ENCODE measurements around the gene OOSP1. TPM values are rescaled to one million over a fixed set of nuclear protein-coding genes. Genes with fewer than 3 reads are reported as not detected.
"Not testable (repeated sequence)": the region's sequence is repeated elsewhere in the genome, so short reads cannot be mapped to it uniquely, and the experiment has no call there.

The OOSP1 gene
- total RNA-seq, 1 donor from 2014 or later, result not detected

DNA sequence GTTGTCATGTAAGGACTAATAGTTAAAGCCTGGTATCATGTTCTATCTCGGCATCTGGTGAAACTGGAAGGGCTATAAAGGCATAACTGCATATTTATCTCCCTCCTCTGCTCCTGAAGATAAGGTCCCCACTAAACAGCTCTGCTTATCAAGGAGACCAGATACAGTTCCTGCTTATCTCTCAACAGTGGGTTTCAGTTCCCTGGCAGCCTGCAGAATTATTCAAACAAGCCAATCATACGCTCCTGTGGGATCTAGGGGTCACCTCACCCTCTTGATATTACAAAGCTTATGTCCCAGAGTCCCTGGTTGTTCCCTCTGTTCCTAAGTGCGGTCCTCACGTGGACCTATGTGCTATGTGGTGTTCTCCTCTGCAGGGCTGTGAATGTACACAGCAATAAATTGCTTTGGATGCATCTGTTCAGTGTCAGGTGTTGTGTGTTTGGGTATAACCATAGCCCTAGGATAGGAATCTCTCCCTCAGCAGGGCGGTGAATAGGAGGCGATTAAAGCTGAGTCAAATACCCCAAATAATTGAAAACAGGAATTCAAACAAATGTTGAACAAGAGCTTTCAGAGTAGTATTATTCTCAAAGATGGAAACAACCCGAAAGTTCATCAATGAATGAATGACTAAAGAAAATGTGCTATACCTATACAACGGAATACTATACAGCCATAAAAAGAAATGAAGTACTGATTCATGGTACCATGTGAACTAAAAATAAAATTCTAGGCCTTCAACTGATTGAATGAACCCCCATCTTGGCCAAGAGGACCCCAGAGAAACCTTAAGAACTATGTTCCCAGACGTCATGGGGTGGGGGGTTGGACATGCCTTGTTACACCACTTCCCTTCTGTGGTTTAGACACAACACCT lies 22.5 kb downstream of the OOSP1 start:
- no peak for DNase-seq (ENCODE audit: low read depth, low spot score)

DNA sequence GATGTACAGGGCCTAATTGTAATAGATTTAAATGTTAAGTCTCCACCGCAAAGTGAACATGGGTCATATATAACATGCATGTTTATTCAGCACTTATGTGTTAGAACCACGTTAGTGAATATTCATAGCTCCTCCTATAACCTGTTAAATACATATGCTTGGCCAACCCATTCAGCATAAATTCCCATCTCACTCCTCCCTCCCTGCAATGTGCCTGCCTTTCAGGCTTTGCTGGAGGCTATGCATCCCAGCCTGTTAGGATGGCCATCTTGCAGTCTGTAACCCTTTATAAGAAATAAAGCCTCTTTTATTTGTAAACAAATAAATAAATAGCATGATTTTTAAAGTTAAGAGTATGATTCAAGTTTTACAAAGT lies 23.9 kb downstream of the OOSP1 start:
- DNase-seq (ENCODE audit: low read depth, low spot score), result no peak

DNA sequence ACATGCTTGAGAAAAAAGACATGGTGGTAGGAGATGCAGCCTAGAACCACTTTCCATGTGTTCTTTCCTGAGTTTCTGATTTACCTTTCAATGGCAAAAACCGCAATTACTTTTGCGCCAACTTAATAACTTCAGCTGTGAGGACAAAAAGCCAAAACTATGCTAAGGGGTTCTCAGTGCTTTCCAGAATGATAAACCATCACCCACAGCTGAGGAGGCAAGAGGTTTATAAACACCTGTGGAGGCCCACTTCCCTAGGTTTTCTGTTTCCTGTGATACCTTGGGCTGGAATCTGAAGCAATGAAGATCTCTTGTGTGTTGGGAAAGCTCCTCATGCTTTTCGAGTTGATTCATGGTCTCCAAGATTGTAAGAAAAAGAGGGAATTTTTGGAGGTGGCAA lies 25.5 kb downstream of the OOSP1 start, which contains the start of gene OOSP4A:
Gene OOSP4A (plus strand): TSS at position 301 of the 400 bp plus-strand sequence. CDS start 0 bp downstream, at position 301.
- DNase-seq (ENCODE audit: low read depth, low spot score), result no peak

DNA sequence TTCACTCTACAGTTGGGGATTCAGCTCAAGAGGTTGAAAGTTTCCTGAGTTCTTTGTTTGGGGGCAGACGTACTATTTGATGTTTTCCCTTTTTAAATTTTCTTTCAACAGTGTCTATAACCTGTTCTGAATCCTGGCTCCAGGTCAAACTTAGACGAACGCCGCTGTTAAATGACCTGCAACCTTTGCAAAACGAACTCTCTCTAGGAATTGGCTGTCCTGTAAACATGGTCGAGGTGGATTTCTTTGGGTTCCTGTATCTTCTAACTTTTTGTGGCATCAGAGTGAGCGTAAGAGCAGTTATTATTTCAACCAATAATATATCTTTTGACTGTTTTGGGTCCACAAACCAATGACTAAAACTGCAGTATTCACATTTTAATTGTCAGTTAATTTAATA lies 27.2 kb downstream of the OOSP1 start:
- no peak for DNase-seq (ENCODE audit: low read depth, low spot score)

- no peak for DNase-seq (ENCODE audit: low read depth, low spot score)
Measured at GRCh38 chr11:59966201-59966600, 28.0 kb downstream of the OOSP1 start.

DNA sequence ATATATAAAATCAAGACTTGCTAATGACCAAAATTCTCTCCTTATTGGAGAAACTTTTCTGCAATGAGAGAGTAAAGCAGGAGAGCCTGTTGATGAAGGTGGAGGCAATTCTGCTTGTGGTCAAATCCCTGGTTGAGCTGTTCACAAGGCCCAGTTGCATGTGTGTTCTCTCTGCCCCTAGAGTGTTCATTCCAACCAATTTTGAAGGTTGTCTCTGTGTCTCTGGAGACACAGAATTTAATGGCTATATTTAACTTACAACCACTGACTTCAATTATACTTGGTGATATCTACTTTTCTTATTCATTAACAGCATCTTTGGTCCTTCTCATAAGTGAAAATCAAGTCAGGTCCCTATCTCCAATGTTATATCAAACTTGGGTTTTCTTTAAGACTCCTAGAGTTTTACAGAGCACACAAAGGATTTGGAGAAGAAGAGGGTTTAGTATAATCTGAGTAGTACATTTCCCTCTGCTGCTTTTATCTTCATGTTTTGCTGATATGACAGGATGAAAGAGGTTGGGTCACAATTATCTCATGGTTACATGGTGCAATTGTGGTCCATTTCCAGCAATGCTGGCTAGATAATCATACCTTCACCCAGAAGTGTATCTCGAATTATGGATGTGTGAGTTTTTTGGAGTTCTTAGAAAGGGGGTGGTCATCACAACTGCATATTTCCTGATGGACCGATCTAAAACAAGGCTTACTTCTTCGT lies 29.6 kb downstream of the OOSP1 start:
- DNase-seq (ENCODE audit: low read depth, low spot score), result no peak

GRCh38 chr11:59968395-59968783 lies 30.2 kb downstream of the OOSP1 start:
- no peak for DNase-seq (ENCODE audit: low read depth, low spot score)

- no peak for DNase-seq (ENCODE audit: low read depth, low spot score)
Measured at GRCh38 chr11:59973097-59973496, 34.9 kb downstream of the OOSP1 start.

DNA sequence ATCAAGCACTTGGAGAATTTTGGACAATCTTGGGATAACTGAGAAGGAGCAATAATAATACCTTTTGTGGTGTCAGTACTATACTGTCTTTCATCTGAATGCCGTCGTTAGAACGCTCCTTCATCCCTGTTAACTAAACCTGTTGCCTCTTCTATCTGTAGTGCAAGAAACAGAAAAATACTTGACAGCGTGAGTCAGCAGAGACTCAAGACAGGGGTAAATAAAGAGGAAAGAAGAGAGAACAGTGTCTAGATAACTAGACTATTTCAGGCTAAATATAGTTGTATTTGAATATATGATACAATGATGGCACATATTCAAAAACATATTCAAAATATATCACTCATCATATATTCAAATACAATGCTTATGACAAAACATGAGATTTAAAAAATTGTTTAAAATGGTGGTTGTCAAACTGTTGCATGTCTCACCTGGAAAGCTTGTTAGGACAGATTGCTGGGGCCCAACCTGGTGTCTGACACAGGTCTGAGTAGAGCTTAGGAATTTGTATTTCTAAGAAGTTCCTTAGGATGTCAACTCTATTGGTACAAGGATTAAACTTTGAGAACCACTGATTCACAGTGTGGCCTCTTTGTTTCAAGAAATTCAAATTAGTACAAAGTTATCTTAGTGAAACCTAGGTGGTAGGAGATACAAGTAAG lies 43.0 kb downstream of the OOSP1 start:
- DNase-seq (ENCODE audit: low read depth, low spot score), result no peak

DNA sequence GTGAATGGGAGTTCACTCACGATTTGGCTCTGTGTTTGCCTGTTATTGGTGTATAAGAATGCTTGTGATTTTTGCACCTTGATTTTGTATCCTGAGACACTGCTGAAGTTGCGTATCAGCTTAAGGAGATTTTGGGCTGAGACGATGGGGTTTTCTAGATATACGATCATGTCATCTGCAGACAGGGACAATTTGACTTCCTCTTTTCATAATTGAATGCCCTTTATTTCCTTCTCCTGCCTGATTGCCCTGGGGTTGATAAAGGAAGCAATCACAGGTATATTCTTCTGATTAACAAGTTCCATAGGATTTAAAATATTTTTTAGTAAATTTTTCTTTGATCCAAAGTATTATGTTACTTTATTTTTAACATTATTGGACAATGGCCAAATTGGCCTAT lies 43.8 kb downstream of the OOSP1 start:
- DNase-seq (ENCODE audit: low read depth, low spot score), result not testable (repeated sequence)

GRCh38 chr11:59983212-59983611 lies 45.0 kb downstream of the OOSP1 start:
- no peak for DNase-seq (ENCODE audit: low read depth, low spot score)

DNA sequence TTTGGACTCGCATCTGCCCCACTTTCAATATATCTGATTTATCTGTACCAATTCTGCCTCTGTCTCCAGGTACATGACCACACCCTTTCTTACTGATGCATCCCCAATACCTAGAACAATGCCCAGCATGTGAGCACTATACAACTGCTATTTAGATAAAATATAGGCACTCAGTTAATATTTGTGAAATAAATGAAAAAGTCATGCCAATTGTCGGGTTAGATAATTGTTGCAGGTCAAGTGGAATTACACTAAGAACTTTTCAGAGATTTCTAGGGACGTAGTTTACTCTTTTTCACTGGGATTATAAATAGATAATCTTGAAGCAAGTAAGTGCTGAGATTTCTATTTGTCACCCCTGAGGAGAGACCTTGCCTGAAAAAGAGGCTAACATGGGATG lies 46.1 kb downstream of the OOSP1 start:
- DNase-seq (ENCODE audit: low read depth, low spot score), result no peak

- no peak for DNase-seq (ENCODE audit: low read depth, low spot score)
Measured at GRCh38 chr11:59990421-59990820, 52.2 kb downstream of the OOSP1 start.

DNA sequence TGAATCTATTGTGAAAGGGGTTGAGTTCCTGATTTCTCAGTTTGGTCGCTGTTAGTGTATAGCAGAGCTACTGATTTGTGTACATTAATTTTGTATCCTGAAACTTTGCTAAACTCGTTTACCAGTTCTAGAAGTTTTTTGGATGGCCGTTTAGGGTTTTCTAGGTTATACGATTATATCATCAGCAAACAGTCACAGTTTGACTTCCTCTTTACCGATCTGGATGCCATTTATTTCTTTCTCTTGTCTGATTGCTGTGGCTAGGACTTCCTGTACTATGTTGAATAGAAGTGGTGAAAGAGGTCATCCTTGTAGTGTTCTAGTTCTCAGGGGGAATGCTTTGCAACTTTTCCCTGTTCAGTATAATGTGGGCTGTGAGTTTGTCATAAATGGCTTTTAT lies 54.2 kb downstream of the OOSP1 start:
- no peak for DNase-seq (ENCODE audit: low read depth, low spot score)

DNA sequence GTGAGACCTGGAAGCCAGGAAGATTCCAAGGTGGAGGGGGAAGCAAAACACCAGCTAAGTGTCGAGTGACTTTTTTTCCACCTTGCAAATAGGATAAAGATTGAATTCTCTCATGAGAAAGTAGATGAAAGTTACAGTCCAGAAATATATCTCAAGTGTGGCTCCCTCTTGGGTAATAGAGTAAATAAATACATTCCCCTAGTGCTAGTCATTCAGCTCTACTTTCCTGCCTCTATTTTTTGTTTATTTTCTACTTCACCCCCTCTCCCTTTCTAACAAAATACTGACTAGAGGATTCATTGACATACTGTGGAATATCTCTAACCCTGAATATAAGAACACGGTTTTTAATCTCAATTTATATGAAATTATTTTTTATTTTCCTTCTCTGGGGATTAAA lies 59.6 kb downstream of the OOSP1 start:
- no peak for DNase-seq (ENCODE audit: low read depth, low spot score)

- DNase-seq (ENCODE audit: low read depth, low spot score), result no peak
Measured at GRCh38 chr11:59999691-60000090, 61.5 kb downstream of the OOSP1 start.

DNA sequence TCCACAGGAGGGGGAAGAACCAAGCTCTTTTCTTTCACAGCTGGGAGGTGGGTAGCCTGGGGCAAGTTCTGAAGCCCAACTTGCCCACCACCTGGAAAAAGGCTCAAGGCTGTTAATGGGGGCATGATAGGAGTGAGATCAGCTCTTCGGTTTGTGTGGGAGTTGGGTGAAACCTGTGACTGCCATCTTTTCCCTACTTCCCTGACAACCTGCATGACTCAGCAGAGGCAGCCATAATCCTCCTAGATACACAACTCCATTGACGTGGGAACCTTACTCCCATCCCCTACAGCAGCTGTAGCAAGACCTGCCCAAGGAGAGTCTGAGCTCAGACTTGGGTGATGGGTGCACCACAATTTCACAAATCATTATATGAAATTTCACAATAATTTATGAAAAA lies 65.5 kb downstream of the OOSP1 start:
- no peak for DNase-seq (ENCODE audit: low read depth, low spot score)

GRCh38 chr11:60005360-60005759 lies 67.1 kb downstream of the OOSP1 start:
- no peak for DNase-seq (ENCODE audit: low read depth, low spot score)

Measured in pulmonary artery endothelial cell (primary cell).